Nephron (organoid): Measurements from ENCODE around the gene HENMT1.

Experiments
- H3K27ac Mint-ChIP-seq, 3 experiments: 2 replicates each; pipeline ENCODE4 v1.8.0; 2020; ENCODE audit warnings: mixed read lengths in 3 of 3, mild to moderate bottlenecking in 2 of 3, moderate library complexity in 1 of 3
- H3K27me3 Mint-ChIP-seq: 2 replicates; pipeline ENCODE4 v1.8.0; 2021; ENCODE audit warnings: low read depth, mild to moderate bottlenecking, moderate library complexity, mixed read lengths
- H3K36me3 Mint-ChIP-seq: 2 replicates; pipeline ENCODE4 v1.8.0; 2020; ENCODE audit warnings: low read depth, mixed read lengths
- H3K4me1 Mint-ChIP-seq: 2 replicates; pipeline ENCODE4 v1.8.0; 2020; ENCODE audit warnings: mixed read lengths
- H3K4me3 Mint-ChIP-seq, 3 experiments: 2 replicates each; pipeline ENCODE4 v1.8.0; 2020; ENCODE audit warnings: mild to moderate bottlenecking in 3 of 3, mixed read lengths in 3 of 3, moderate library complexity in 2 of 3
- H3K9me3 Mint-ChIP-seq: 2 replicates; pipeline ENCODE4 v1.8.0; 2020; ENCODE audit warnings: mixed read lengths
- TF ChIP-seq, protein P1 (sequence below), 3 experiments: fragments of 200-600 bp; sonication (generic); IDR thresholded peaks; one replicate each; pipeline ENCODE4 v1.5.0; 2021; ENCODE audit warnings: antibody characterized with exemption in 3 of 3; ENCODE audit not compliant: unreplicated experiment in 3 of 3

HENMT1 gene

DNA sequence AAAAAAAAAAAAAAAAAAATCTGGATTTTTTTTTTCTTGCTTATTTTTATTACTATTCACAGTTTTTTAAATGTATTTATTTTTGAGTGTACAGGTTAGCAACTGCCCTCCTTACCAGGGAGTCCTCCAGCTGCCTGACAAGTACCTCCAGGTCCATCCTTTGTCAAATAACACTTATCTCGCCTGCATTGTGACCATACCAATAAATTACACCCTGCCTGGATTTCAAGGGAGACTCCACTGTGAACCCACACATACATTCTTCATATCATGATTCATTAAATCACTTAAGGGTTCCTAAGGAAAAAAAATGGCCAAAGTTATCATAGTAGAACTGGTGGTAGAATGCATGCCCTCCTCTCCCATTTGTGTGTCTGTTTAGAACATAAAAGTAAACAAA is 62.6 kb downstream of the HENMT1 start:
- Mint-ChIP-seq H3K36me3 (no peaks in the 10 kb centered on the region), H3K4me1 (peaks cover 32% of the 10 kb centered on the region), H3K27ac (no peak overlapping the region), H3K27me3 (no peaks in the 10 kb centered on the region), H3K9me3 (no peaks in the 10 kb centered on the region), H3K4me3 (no peak overlapping the region)
- TF ChIP-seq, protein P1, sequence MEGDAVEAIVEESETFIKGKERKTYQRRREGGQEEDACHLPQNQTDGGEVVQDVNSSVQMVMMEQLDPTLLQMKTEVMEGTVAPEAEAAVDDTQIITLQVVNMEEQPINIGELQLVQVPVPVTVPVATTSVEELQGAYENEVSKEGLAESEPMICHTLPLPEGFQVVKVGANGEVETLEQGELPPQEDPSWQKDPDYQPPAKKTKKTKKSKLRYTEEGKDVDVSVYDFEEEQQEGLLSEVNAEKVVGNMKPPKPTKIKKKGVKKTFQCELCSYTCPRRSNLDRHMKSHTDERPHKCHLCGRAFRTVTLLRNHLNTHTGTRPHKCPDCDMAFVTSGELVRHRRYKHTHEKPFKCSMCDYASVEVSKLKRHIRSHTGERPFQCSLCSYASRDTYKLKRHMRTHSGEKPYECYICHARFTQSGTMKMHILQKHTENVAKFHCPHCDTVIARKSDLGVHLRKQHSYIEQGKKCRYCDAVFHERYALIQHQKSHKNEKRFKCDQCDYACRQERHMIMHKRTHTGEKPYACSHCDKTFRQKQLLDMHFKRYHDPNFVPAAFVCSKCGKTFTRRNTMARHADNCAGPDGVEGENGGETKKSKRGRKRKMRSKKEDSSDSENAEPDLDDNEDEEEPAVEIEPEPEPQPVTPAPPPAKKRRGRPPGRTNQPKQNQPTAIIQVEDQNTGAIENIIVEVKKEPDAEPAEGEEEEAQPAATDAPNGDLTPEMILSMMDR (IDR thresholded peaks at IDR 0.05; ENCODE audit: unreplicated experiment in 3 of 3): no peak
